K562 (cell line): Measurements from ENCODE around the gene HLCS.

Experiments
- CAMTA2 ChIP-seq: fragments of 250-450 bp; sonication (Bioruptor Pico); conservative IDR thresholded peaks from 2 replicates; pipeline ENCODE4 v1.5.1; 2022
- ETS1 ChIP-seq: conservative IDR thresholded peaks from 2 replicates; pipeline ENCODE4 v1.6.1; 2011; ENCODE audit warnings: low read depth, mild to moderate bottlenecking, low read length; ENCODE audit not compliant: control insufficient read depth
- NR2C2 ChIP-seq, 2 experiments: fragments of 200-800 bp in 1 of 2; sonication (Bioruptor generic) in 1 of 2; sonication (generic) in 1 of 2; formaldehyde crosslinking in 1 of 2; IDR thresholded peaks; 2 replicates each; pipeline versions ENCODE4 v1.6.1 to v1.8.0; 2016 to 2022; ENCODE audit warnings: mild to moderate bottlenecking in 1 of 2, missing compliant biosample characterization in 1 of 2, missing genetic modification characterization in 1 of 2, missing genetic modification reagents in 1 of 2
- SIN3A ChIP-seq, 2 experiments: fragments of 150-350 bp in 1 of 2; IDR thresholded peaks; 2 replicates each; pipeline ENCODE4 v1.6.1; 2011 to 2016; ENCODE audit warnings: borderline replicate concordance in 2 of 2, low read depth in 2 of 2, low read length in 2 of 2, mild to moderate bottlenecking in 2 of 2, moderate library complexity in 2 of 2; ENCODE audit not compliant: control insufficient read depth in 1 of 2
- TCF7L2 ChIP-seq: fragments of 150-350 bp; IDR thresholded peaks from 2 replicates; pipeline ENCODE4 v1.6.1; 2016; ENCODE audit warnings: low read depth, mild to moderate bottlenecking, low read length, moderate library complexity

GRCh38 chr21:36891121-36891520 lies 75.3 kb downstream of the HLCS start:
- TF ChIP-seq SIN3A (IDR thresholded peaks at IDR 0.05; ENCODE audit: borderline replicate concordance in 2 of 2, control insufficient read depth in 1 of 2, low read depth in 2 of 2, low read length in 2 of 2) (no peak), CAMTA2 (CRISPR knock-in tag) (no peak), ETS1 (no peak), TCF7L2 (no peak), NR2C2 (CRISPR knock-in tag; IDR thresholded peaks at IDR 0.05) (no peak), NR2C2 (tag; IDR thresholded peaks at IDR 0.05) (no peak)
